Peyer's patch (tissue), 4 donors: Measurements from ENCODE around the gene PRR15L. TPM values are rescaled to one million over a fixed set of nuclear protein-coding genes. Genes with fewer than 3 reads are reported as not detected.
"Not testable (repeated sequence)": the region's sequence is repeated elsewhere in the genome, so short reads cannot be mapped to it uniquely, and the experiment has no call there.

Source experiments
- DNase-seq, 3 donors: peaks; one replicate each; pipeline ENCODE4 v3.0.0-alpha.2; 2017 to 2019
- H3K27ac ChIP-seq, 4 donors: fragments of 200-600 bp; sonication (generic); one replicate each; pipeline ENCODE4 v1.5.1; 2016 to 2019
- H3K27me3 ChIP-seq, 2 donors: fragments of 200-600 bp; sonication (generic); one replicate each; pipeline ENCODE4 v1.5.1; 2019
- H3K36me3 ChIP-seq, 3 donors: fragments of 200-600 bp; sonication (generic); one replicate each; pipeline ENCODE4 v1.5.1; 2016 to 2019
- H3K4me1 ChIP-seq, 4 donors: fragments of 200-600 bp; sonication (generic); one replicate each; pipeline ENCODE4 v1.5.1; 2016 to 2019
- H3K4me3 ChIP-seq, 4 donors: fragments of 200-600 bp; sonication (generic); 1 replicate in 3 of 4; 2 replicates in 1 of 4; pipeline ENCODE4 v1.5.1; 2016 to 2019; ENCODE audit warnings: mild to moderate bottlenecking in 1 of 4
- H3K9me3 ChIP-seq, 4 donors: fragments of 200-600 bp; sonication (generic); one replicate each; pipeline ENCODE4 v1.5.1; 2016 to 2019; ENCODE audit warnings: mild to moderate bottlenecking in 1 of 4
- CTCF ChIP-seq, 6 experiments: fragments of 450-650 bp in 4 of 6; fragments of 200-600 bp in 2 of 6; sonication (generic) in 1 of 6; IDR thresholded peaks; one replicate each; pipeline ENCODE4 v1.5.1; 2017 to 2019; ENCODE audit warnings: antibody characterized with exemption in 6 of 6, mild to moderate bottlenecking in 3 of 6, moderate library complexity in 1 of 6
- POLR2A ChIP-seq, 2 donors: fragments of 450-650 bp; IDR thresholded peaks; one replicate each; pipeline ENCODE4 v1.5.1; 2017; ENCODE audit warnings: antibody characterized with exemption in 2 of 2, mild to moderate bottlenecking in 2 of 2, moderate library complexity in 2 of 2
- total RNA-seq, 4 donors: library from RNA; depleted of rRNA; stranded (reverse); fragments of >200 nt; gene quantifications; one replicate each; pipeline ENCODE4 v1.1.0, GENCODE V29; 2016

Gene PRR15L
- total RNA-seq, 4 donors from 2014 or later = 88.3 to 358 (median 288) TPM

- H3K4me3 ChIP-seq = no peak overlapping the region
- no peaks in the 10 kb centered on the region for H3K4me1 ChIP-seq
- DNase-seq = no peak
- TF ChIP-seq CTCF (IDR thresholded peaks at IDR 0.05) (no peak), POLR2A (IDR thresholded peaks at IDR 0.05) (no peak)
- no peak overlapping the region for H3K27ac ChIP-seq
- no peaks in the 10 kb centered on the region for H3K27me3 ChIP-seq
- H3K36me3 ChIP-seq = peaks cover 0 to 76% (median 0%) of the 10 kb centered on the region in 3 donors
- no peaks in the 10 kb centered on the region for H3K9me3 ChIP-seq
These were observed 32.0 kb downstream of the PRR15L start for GRCh38 chr17:47925678-47925988.

GRCh38 chr17:47924785-47925677 lies 32.7 kb downstream of the PRR15L start:
- Histone ChIP-seq H3K27me3 (no peaks in the 10 kb centered on the region), H3K4me3 (no peak overlapping the region), H3K4me1 (no peaks in the 10 kb centered on the region), H3K36me3 (peaks cover 0 to 70% (median 0%) of the 10 kb centered on the region in 3 donors), H3K27ac (no peak overlapping the region), H3K9me3 (no peaks in the 10 kb centered on the region)
- TF ChIP-seq POLR2A (IDR thresholded peaks at IDR 0.05) = no peak
- TF ChIP-seq CTCF (IDR thresholded peaks at IDR 0.05) = no peak
- DNase-seq = no peak

- H3K4me3 ChIP-seq, H3K9me3 ChIP-seq, H3K27me3 ChIP-seq, DNase-seq, H3K27ac ChIP-seq, H3K4me1 ChIP-seq: not testable (repeated sequence)
- peaks cover 0 to 45% (median 0%) of the 10 kb centered on the region in 3 donors for H3K36me3 ChIP-seq
These were observed 37.8 kb downstream of the PRR15L start for GRCh38 chr17:47919889-47920288.

GRCh38 chr17:47918991-47919390 lies 38.7 kb downstream of the PRR15L start:
- DNase-seq = no peak
- TF ChIP-seq CTCF (IDR thresholded peaks at IDR 0.05) = no peak
- no peak for TF ChIP-seq POLR2A (IDR thresholded peaks at IDR 0.05)
- H3K4me1 ChIP-seq = no peaks in the 10 kb centered on the region
- H3K27me3 ChIP-seq = no peaks in the 10 kb centered on the region
- no peaks in the 10 kb centered on the region for H3K9me3 ChIP-seq
- H3K27ac ChIP-seq = no peak overlapping the region
- H3K36me3 ChIP-seq = peaks cover 0 to 36% (median 0%) of the 10 kb centered on the region in 3 donors
- no peak overlapping the region for H3K4me3 ChIP-seq

- Histone ChIP-seq H3K4me1 (no peaks in the 10 kb centered on the region), H3K4me3 (no peak overlapping the region), H3K27ac (no peak overlapping the region), H3K9me3 (no peaks in the 10 kb centered on the region), H3K27me3 (no peaks in the 10 kb centered on the region), H3K36me3 (peaks cover 0 to 26% (median 0%) of the 10 kb centered on the region in 3 donors)
- TF ChIP-seq CTCF (IDR thresholded peaks at IDR 0.05) (no peak), POLR2A (IDR thresholded peaks at IDR 0.05) (no peak)
- DNase-seq = no peak
These were observed 39.7 kb downstream of the PRR15L start for GRCh38 chr17:47918006-47918405.

- no peak for DNase-seq
- no peaks in the 10 kb centered on the region for H3K27me3 ChIP-seq
- H3K9me3 ChIP-seq = no peaks in the 10 kb centered on the region
- H3K4me3 ChIP-seq = no peak overlapping the region
- TF ChIP-seq POLR2A (IDR thresholded peaks at IDR 0.05) = no peak
- TF ChIP-seq CTCF (IDR thresholded peaks at IDR 0.05) = no peak
- no peak overlapping the region for H3K27ac ChIP-seq
- H3K4me1 ChIP-seq = no peaks in the 10 kb centered on the region
- peaks cover 0 to 22% (median 0%) of the 10 kb centered on the region in 3 donors for H3K36me3 ChIP-seq
These were observed 40.1 kb downstream of the PRR15L start for GRCh38 chr17:47917581-47917980.
